GM12875 (cell line): ENCODE measurements around the gene SPHK1.

Experiments
- H3K4me3 ChIP-seq: one replicate; pipeline ENCODE4 v1.5.1; 2011; ENCODE audit warnings: low read depth, low read length, control low read depth
- CTCF ChIP-seq: IDR thresholded peaks from 2 replicates; pipeline ENCODE4 v1.5.1; 2011; ENCODE audit warnings: low read depth, mild to moderate bottlenecking, control low read depth, inconsistent platforms, low read length, moderate library complexity, borderline replicate concordance; ENCODE audit not compliant: insufficient read depth

SPHK1 gene, protein sequence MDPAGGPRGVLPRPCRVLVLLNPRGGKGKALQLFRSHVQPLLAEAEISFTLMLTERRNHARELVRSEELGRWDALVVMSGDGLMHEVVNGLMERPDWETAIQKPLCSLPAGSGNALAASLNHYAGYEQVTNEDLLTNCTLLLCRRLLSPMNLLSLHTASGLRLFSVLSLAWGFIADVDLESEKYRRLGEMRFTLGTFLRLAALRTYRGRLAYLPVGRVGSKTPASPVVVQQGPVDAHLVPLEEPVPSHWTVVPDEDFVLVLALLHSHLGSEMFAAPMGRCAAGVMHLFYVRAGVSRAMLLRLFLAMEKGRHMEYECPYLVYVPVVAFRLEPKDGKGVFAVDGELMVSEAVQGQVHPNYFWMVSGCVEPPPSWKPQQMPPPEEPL

GRCh38 chr17:76384222-76384986, at the start of gene SPHK1:
TSS of gene SPHK1 (plus strand) at chr17:76384609. CDS start at chr17:76385645, 1,036 bp downstream.
- peak within 1 kb of the TSS; percentile 56 for H3K4me3 ChIP-seq
- no peak for TF ChIP-seq CTCF

- no peak overlapping the region for H3K4me3 ChIP-seq
- TF ChIP-seq CTCF = no peak
Measured at GRCh38 chr17:76335716-76336381, 48.6 kb upstream of the SPHK1 start.

DNA sequence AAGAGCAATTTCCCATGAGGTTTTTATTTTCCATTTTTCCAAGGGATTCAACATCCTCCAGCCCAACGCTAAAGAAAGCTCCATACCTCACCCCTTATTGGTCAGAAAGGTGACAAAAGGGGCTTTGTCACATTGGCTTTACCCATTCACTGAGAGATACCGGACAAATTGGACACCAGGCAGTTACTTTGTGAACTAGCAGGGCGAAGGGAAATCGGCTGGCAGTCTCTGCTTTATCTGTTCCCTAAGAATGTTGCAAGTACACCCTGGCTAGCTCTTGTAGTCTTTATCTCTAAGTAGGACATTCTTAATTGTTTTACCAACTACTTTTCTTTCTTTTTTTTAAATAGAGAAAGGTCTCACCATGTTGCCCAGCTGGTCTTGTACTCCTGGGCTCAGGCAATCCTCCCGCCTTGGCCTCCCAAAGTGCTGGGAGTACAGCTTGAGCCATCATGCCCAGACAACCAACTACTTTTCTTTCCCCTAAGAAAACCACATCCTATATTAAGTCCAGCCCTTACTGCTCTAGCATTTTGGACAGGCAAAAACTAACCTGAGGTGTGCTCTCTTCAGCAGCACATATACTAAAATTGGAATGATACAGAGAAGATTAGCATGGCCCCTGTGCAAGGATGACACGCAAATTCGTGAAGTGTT, 47.5 kb upstream of the SPHK1 start:
- no peak for TF ChIP-seq CTCF

DNA sequence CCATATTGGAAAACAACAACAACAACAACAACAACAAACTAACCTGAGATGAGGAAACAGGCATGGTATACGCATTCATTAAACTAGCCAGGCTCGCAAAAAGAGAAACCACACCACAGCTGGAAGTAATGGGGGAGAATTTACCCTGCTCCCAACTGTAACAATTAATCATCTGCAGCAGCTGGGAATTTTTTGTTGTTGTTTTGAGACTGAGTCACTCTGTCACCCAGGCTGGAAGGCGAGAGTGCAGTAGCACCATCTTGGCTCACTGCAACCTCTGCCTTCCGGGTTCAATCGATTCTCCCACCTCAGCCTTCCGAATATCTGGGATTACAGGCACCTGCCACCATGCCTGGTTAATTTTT, 47.0 kb upstream of the SPHK1 start:
- TF ChIP-seq CTCF = no peak
- H3K4me3 ChIP-seq = no peak overlapping the region

More for the DNA sequence above, 47.5 kb upstream of the SPHK1 start:
- no peak overlapping the region for H3K4me3 ChIP-seq

GRCh38 chr17:76341301-76341700, 43.1 kb upstream of the SPHK1 start:
- no peak overlapping the region for H3K4me3 ChIP-seq
- no peak for TF ChIP-seq CTCF

DNA sequence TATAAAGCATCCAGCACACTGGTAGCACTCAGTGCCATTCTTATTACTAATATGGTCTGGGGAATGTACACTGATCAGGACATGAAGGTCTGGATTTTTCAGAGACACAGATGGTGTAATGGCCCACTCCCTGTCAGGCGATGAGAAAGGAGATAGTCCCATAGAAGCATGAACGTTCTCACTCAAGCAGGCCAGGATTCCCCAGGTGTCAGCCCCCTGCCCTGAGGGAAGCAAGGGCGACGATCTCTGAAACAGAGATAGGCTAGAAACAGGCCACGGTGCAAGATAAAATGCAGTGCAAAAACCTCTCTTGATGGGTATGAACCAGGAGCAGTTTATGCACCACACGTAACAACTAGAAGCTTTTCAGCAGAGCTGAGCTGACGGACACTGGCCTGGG, 41.3 kb upstream of the SPHK1 start:
- no peak for TF ChIP-seq CTCF
- no peak overlapping the region for H3K4me3 ChIP-seq
